Measurements from ENCODE around the gene DNASE1. TPM values are rescaled to one million over a fixed set of nuclear protein-coding genes. Genes with fewer than 3 reads are reported as not detected.

DNASE1 gene
- total RNA-seq, 1 donor from 2014 or later: 16.2 TPM

- no peak overlapping the region for H3K27ac Mint-ChIP-seq (ENCODE audit: unreplicated experiment)
- Histone ChIP-seq H3K36me3 (ENCODE audit: insufficient read depth, low read length) (no peaks in the 10 kb centered on the region), H3K4me1 (ENCODE audit: insufficient read depth, low read length) (peaks cover 12% of the 10 kb centered on the region), H3K79me2 (ENCODE audit: insufficient read depth, low read length) (no peaks in the 10 kb centered on the region), H2AFZ (ENCODE audit: low read depth, low read length) (no peak overlapping the region), H3K9ac (ENCODE audit: low read length) (no peak overlapping the region), H3K27ac (ENCODE audit: low read depth, low read length) (no peak overlapping the region), H3K9me3 (ENCODE audit: insufficient read depth, low read depth, low read length) (no peaks in the 10 kb centered on the region), H3K4me3 (ENCODE audit: insufficient read depth, low read depth, low read length) (no peak overlapping the region), H3K4me2 (ENCODE audit: low read length) (no peak overlapping the region), H3K27me3 (ENCODE audit: insufficient read depth, low read length) (no peaks in the 10 kb centered on the region), H4K20me1 (ENCODE audit: insufficient read depth, low read length) (peaks cover 29% of the 10 kb centered on the region)
- peaks cover 38% of the 10 kb centered on the region for H3K4me1 Mint-ChIP-seq (ENCODE audit: low read depth, unreplicated experiment)
- no peak for DNase-seq (ENCODE audit: low read depth)
- no peak for TF ChIP-seq CTCF (IDR thresholded peaks at IDR 0.05; ENCODE audit: insufficient read depth, low read depth, low read length)
- no peak for TF ChIP-seq EZH2 (IDR thresholded peaks at IDR 0.05; ENCODE audit: insufficient read depth, low read length)
- no peaks in the 10 kb centered on the region for H3K27me3 Mint-ChIP-seq (ENCODE audit: low read depth, unreplicated experiment)
- H3K9me3 Mint-ChIP-seq (ENCODE audit: unreplicated experiment): peaks cover 3% of the 10 kb centered on the region
- FAIRE-seq: no peak
- H3K4me3 Mint-ChIP-seq (ENCODE audit: unreplicated experiment): no peak overlapping the region
- peaks cover 9% of the 10 kb centered on the region for H3K36me3 Mint-ChIP-seq (ENCODE audit: low read depth, unreplicated experiment)
Observed at GRCh38 chr16:3641801-3642396, 12.6 kb upstream of the DNASE1 start.

GRCh38 chr16:3642397-3643094 lies 11.9 kb upstream of the DNASE1 start:
- DNase-seq (ENCODE audit: low read depth) (peak; percentile 36), FAIRE-seq (no peak)
- Mint-ChIP-seq H3K4me3 (ENCODE audit: unreplicated experiment) (no peak overlapping the region), H3K36me3 (ENCODE audit: low read depth, unreplicated experiment) (peaks cover 7% of the 10 kb centered on the region), H3K27me3 (ENCODE audit: low read depth, unreplicated experiment) (no peaks in the 10 kb centered on the region), H3K9me3 (ENCODE audit: unreplicated experiment) (peaks cover 3% of the 10 kb centered on the region), H3K4me1 (ENCODE audit: low read depth, unreplicated experiment) (peaks cover 35% of the 10 kb centered on the region), H3K27ac (ENCODE audit: unreplicated experiment) (peak overlapping the region; percentile 18)
- H2AFZ ChIP-seq (ENCODE audit: low read depth, low read length): no peak overlapping the region
- H3K27me3 ChIP-seq (ENCODE audit: insufficient read depth, low read length): no peaks in the 10 kb centered on the region
- H3K79me2 ChIP-seq (ENCODE audit: insufficient read depth, low read length): no peaks in the 10 kb centered on the region
- H3K27ac ChIP-seq (ENCODE audit: low read depth, low read length): no peak overlapping the region
- no peaks in the 10 kb centered on the region for H3K36me3 ChIP-seq (ENCODE audit: insufficient read depth, low read length)
- peak overlapping the region; percentile 30 for H3K4me2 ChIP-seq (ENCODE audit: low read length)
- H3K9me3 ChIP-seq (ENCODE audit: insufficient read depth, low read depth, low read length): no peaks in the 10 kb centered on the region
- TF ChIP-seq CTCF (IDR thresholded peaks at IDR 0.05; ENCODE audit: insufficient read depth, low read depth, low read length) (no peak), EZH2 (IDR thresholded peaks at IDR 0.05; ENCODE audit: insufficient read depth, low read length) (no peak)
- peaks cover 12% of the 10 kb centered on the region for H3K4me1 ChIP-seq (ENCODE audit: insufficient read depth, low read length)
- no peak overlapping the region for H3K9ac ChIP-seq (ENCODE audit: low read length)
- H3K4me3 ChIP-seq (ENCODE audit: insufficient read depth, low read depth, low read length): no peak overlapping the region
- peaks cover 28% of the 10 kb centered on the region for H4K20me1 ChIP-seq (ENCODE audit: insufficient read depth, low read length)
